Choroid plexus epithelial cell (primary cell): Measurements from ENCODE around the gene ELL.

Experiments
- DNase-seq: peaks from one replicate; pipeline ENCODE4 v3.0.0-alpha.2; 2010; ENCODE audit warnings: low read depth
- H3K4me3 ChIP-seq: 2 replicates; pipeline ENCODE4 v1.5.1; 2011; ENCODE audit warnings: low read depth, mild to moderate bottlenecking, control low read depth, low read length, moderate library complexity
- CTCF ChIP-seq: conservative IDR thresholded peaks from 2 replicates; pipeline ENCODE4 v1.5.1; 2011; ENCODE audit warnings: low read depth, mild to moderate bottlenecking, control low read depth, inconsistent platforms, low read length, moderate library complexity

Gene ELL

GRCh38 chr19:18475762-18476331 is 46.0 kb downstream of the ELL start:
- H3K4me3 ChIP-seq = no peak overlapping the region
- no peak for TF ChIP-seq CTCF
- no peak for DNase-seq

- DNase-seq = no peak
- TF ChIP-seq CTCF = no peak
- no peak overlapping the region for H3K4me3 ChIP-seq
These were observed 46.8 kb downstream of the ELL start for GRCh38 chr19:18475004-18475453.

GRCh38 chr19:18474366-18474887 is 47.4 kb downstream of the ELL start:
- H3K4me3 ChIP-seq = no peak overlapping the region
- TF ChIP-seq CTCF = no peak
- no peak for DNase-seq

GRCh38 chr19:18473706-18474087 is 48.2 kb downstream of the ELL start:
- no peak for DNase-seq
- no peak for TF ChIP-seq CTCF
- H3K4me3 ChIP-seq = no peak overlapping the region

- no peak overlapping the region for H3K4me3 ChIP-seq
- DNase-seq = no peak
- TF ChIP-seq CTCF = no peak
These were observed 48.7 kb downstream of the ELL start for GRCh38 chr19:18473003-18473705.

GRCh38 chr19:18470787-18471186 is 51.1 kb downstream of the ELL start:
- TF ChIP-seq CTCF = no peak
- no peak overlapping the region for H3K4me3 ChIP-seq
- DNase-seq = no peak
